Panc1 (cell line): ENCODE measurements around the gene GNB1. TPM values are rescaled to one million over a fixed set of nuclear protein-coding genes. Genes with fewer than 3 reads are reported as not detected.

Experiments used
- ATAC-seq: fragments of 200-7000 bp; cut with Tn5 transposase; 2 replicates; pipeline ENCODE4 v1.9.1; 2020; ENCODE audit warnings: mild to moderate bottlenecking, moderate library complexity
- BruUV-seq: library from RNA; stranded (reverse); fragments of 400-500 nt; replicated peaks from 2 replicates; lab custom pipeline; 2021; lab: Mats Ljungman, UMichigan
- CTCF ChIA-PET: fragments of 300-600 bp; sonication (Branson Sonifier 250); formaldehyde crosslinking; loops from one replicate; lab custom pipeline; 2022; ENCODE audit warnings: antibody characterized with exemption; lab: Charles Lee
- POLR2A ChIA-PET: fragments of 300-600 bp; sonication (Branson Sonifier 250); formaldehyde crosslinking; loops from one replicate; lab custom pipeline; 2022; ENCODE audit warnings: antibody characterized with exemption; lab: Charles Lee
- DNase-seq: peaks from one replicate; pipeline ENCODE4 v3.0.0-alpha.2; 2010; ENCODE audit warnings: low read depth, low spot score
- H3K27ac ChIP-seq: 2 replicates; pipeline ENCODE4 v1.5.1; 2011; ENCODE audit warnings: mild to moderate bottlenecking, low read length, inconsistent platforms
- H3K27me3 ChIP-seq: fragments of 200-500 bp; sonication (Bioruptor generic); 2 replicates; pipeline ENCODE4 v1.6.0; 2014; ENCODE audit warnings: low read length, inconsistent platforms; ENCODE audit not compliant: control insufficient read depth, insufficient read depth
- H3K36me3 ChIP-seq: fragments of 200-500 bp; sonication (Bioruptor generic); 2 replicates; pipeline ENCODE4 v1.5.1; 2014; ENCODE audit warnings: inconsistent platforms, mild to moderate bottlenecking, low read length, moderate library complexity; ENCODE audit not compliant: control insufficient read depth, insufficient read depth
- H3K4me1 ChIP-seq: 2 replicates; pipeline ENCODE4 v1.5.1; 2011; ENCODE audit warnings: inconsistent platforms, mild to moderate bottlenecking, low read length, moderate library complexity; ENCODE audit not compliant: control insufficient read depth, insufficient read depth
- H3K4me3 ChIP-seq, 2 experiments: 2 replicates each; pipeline ENCODE4 v1.5.1; 2011 to 2012; ENCODE audit warnings: low read depth in 2 of 2, low read length in 2 of 2, mild to moderate bottlenecking in 2 of 2, inconsistent platforms in 1 of 2, moderate library complexity in 1 of 2
- H3K9me3 ChIP-seq: fragments of 200-500 bp; sonication (Bioruptor generic); 2 replicates; pipeline ENCODE4 v1.5.1; 2014; ENCODE audit warnings: low read depth, mild to moderate bottlenecking, inconsistent platforms, low read length, moderate library complexity; ENCODE audit not compliant: control insufficient read depth, insufficient read depth
- CTCF ChIP-seq: fragments of 450-650 bp; IDR thresholded peaks from 2 replicates; pipeline ENCODE4 v1.5.1; 2017; ENCODE audit warnings: mild to moderate bottlenecking
- POLR2AphosphoS5 ChIP-seq: IDR thresholded peaks from 2 replicates; pipeline ENCODE4 v1.6.1; 2012; ENCODE audit warnings: mild to moderate bottlenecking, low read depth, low read length, moderate library complexity
- SIN3A ChIP-seq: IDR thresholded peaks from 2 replicates; pipeline ENCODE4 v1.6.1; 2012; ENCODE audit warnings: low read depth, mild to moderate bottlenecking, low read length, moderate library complexity, borderline replicate concordance; ENCODE audit not compliant: insufficient read depth
- TCF7L2 ChIP-seq: IDR thresholded peaks from 2 replicates; pipeline ENCODE4 v1.6.1; 2011; ENCODE audit warnings: mild to moderate bottlenecking, low read depth, low read length, inconsistent platforms
- in situ Hi-C: cut with HindIII; loops from 2 replicates; pipeline ENCODE4 v1.10.0; 2016; ENCODE audit warnings: low sequenced_read_pairs, low pct_unique_long_range_greater_than_20kb
- intact Hi-C: fragments of 100-400 bp; cut with micrococcal nuclease; formaldehyde crosslinking; loops from one replicate; pipeline ENCODE4 v1.10.0; 2022; ENCODE audit not compliant: unreplicated experiment
- total RNA-seq: library from RNA; stranded (reverse); gene quantifications from one replicate; pipeline ENCODE4 v1.2.1, GENCODE V29; 2021; ENCODE audit not compliant: unreplicated experiment
- TF ChIP-seq, protein P1 (sequence below), 2 experiments: IDR thresholded peaks; 2 replicates each; pipeline ENCODE4 v1.6.1; 2011 to 2012; ENCODE audit warnings: low read depth in 2 of 2, control low read depth in 1 of 2, low read length in 1 of 2, mild to moderate bottlenecking in 1 of 2, moderate library complexity in 1 of 2; ENCODE audit not compliant: insufficient read depth in 1 of 2

GNB1 gene
- total RNA-seq, 1 experiment from 2014 or later, result 499 TPM

GRCh38 chr1:1928231-1929101, 37.6 kb upstream of the GNB1 start:
- no TSS peak for BruUV-seq
- no peak for TF ChIP-seq SIN3A
- TF ChIP-seq, protein P1, sequence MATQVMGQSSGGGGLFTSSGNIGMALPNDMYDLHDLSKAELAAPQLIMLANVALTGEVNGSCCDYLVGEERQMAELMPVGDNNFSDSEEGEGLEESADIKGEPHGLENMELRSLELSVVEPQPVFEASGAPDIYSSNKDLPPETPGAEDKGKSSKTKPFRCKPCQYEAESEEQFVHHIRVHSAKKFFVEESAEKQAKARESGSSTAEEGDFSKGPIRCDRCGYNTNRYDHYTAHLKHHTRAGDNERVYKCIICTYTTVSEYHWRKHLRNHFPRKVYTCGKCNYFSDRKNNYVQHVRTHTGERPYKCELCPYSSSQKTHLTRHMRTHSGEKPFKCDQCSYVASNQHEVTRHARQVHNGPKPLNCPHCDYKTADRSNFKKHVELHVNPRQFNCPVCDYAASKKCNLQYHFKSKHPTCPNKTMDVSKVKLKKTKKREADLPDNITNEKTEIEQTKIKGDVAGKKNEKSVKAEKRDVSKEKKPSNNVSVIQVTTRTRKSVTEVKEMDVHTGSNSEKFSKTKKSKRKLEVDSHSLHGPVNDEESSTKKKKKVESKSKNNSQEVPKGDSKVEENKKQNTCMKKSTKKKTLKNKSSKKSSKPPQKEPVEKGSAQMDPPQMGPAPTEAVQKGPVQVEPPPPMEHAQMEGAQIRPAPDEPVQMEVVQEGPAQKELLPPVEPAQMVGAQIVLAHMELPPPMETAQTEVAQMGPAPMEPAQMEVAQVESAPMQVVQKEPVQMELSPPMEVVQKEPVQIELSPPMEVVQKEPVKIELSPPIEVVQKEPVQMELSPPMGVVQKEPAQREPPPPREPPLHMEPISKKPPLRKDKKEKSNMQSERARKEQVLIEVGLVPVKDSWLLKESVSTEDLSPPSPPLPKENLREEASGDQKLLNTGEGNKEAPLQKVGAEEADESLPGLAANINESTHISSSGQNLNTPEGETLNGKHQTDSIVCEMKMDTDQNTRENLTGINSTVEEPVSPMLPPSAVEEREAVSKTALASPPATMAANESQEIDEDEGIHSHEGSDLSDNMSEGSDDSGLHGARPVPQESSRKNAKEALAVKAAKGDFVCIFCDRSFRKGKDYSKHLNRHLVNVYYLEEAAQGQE (IDR thresholded peaks at IDR 0.05; ENCODE audit: insufficient read depth in 1 of 2, low read depth in 2 of 2, low read length in 1 of 2), result no peak
- no peak for TF ChIP-seq TCF7L2
- TF ChIP-seq CTCF, result no peak
- no peak for TF ChIP-seq POLR2AphosphoS5
- ChIA-PET CTCF (interaction anchor here (0.8 kb wide), 1 partner anchor 116 kb away, joined by 3 read pairs; no protein-coding TSS in a partner anchor), POLR2A (no interaction called here)
- Histone ChIP-seq H3K4me3 (no peak overlapping the region), H3K9me3 (no peaks in the 10 kb centered on the region), H3K27ac (no peak overlapping the region), H3K27me3 (no peaks in the 10 kb centered on the region), H3K36me3 (no peaks in the 10 kb centered on the region), H3K4me1 (no peaks in the 10 kb centered on the region)
- ATAC-seq (no peak), DNase-seq (no peak)
- intact Hi-C loops, result no loop called here
- in situ Hi-C loops, result no loop called here

GRCh38 chr1:1927751-1928150, 36.9 kb upstream of the GNB1 start:
- Histone ChIP-seq H3K4me3 (no peak overlapping the region), H3K36me3 (no peaks in the 10 kb centered on the region), H3K27ac (no peak overlapping the region), H3K9me3 (no peaks in the 10 kb centered on the region), H3K27me3 (no peaks in the 10 kb centered on the region), H3K4me1 (no peaks in the 10 kb centered on the region)
- ATAC-seq (no peak), DNase-seq (no peak)
- ChIA-PET POLR2A (interaction anchor here (0.6 kb wide), 1 partner anchor 8 kb away, joined by 14 read pairs; no protein-coding TSS in a partner anchor), CTCF (no interaction called here)
- BruUV-seq, result no TSS peak
- intact Hi-C loops (no loop called here), in situ Hi-C loops (no loop called here)
- TF ChIP-seq POLR2AphosphoS5, result no peak
- no peak for TF ChIP-seq SIN3A
- TF ChIP-seq TCF7L2, result no peak
- no peak for TF ChIP-seq CTCF
- TF ChIP-seq, protein P1 (IDR thresholded peaks at IDR 0.05; ENCODE audit: insufficient read depth in 1 of 2, low read depth in 2 of 2, low read length in 1 of 2), result no peak
